H4 (cell line): ENCODE results near the gene ANKRD33B. TPM values are rescaled to one million over a fixed set of nuclear protein-coding genes. Genes with fewer than 3 reads are reported as not detected.
"Not testable (repeated sequence)": the region's sequence is repeated elsewhere in the genome, so short reads cannot be mapped to it uniquely, and the experiment has no call there.

Source experiments
- DNase-seq: peaks from one replicate; pipeline ENCODE4 v3.0.0-alpha.2; 2015; ENCODE audit warnings: low spot score
- total RNA-seq: library from RNA; depleted of rRNA; stranded (reverse); fragments of >200 nt; shearing (Covaris generic); gene quantifications from 2 replicates; pipeline ENCODE4 v1.2.3, GENCODE V29; 2014

The ANKRD33B gene
- total RNA-seq, 1 experiment from 2014 or later = 1.3 TPM

DNA sequence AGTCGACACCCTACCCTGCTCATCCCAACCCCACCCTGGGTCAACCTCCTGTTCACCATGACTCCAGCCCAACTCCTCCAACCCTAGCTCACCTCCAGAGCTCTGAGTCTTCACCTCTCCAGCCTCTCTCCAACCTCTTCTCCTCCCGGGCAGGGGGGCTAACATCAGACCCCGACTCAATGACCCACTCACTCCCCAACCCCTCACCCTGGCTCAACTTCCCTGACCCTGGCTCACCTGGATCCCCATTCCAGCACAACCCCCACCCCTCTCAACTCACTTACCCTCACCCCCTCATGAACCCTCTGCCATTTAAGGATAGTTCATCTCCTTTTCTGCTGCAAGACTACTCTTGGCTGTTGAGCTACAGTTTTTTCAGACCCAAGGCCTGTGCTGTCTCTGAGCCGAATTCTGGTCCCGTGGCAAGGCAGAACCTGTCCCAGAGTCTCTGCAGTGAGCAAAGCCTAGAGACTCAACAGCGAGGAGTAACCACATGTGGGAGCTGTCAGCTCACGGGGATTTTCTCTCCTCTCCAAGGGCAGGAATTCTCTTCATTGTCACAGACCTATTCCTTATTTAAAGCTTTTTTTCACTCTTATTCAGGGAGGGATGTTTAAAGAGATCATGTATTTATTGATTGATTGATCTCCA, 29.8 kb downstream of the ANKRD33B start:
- no peak for DNase-seq

DNA sequence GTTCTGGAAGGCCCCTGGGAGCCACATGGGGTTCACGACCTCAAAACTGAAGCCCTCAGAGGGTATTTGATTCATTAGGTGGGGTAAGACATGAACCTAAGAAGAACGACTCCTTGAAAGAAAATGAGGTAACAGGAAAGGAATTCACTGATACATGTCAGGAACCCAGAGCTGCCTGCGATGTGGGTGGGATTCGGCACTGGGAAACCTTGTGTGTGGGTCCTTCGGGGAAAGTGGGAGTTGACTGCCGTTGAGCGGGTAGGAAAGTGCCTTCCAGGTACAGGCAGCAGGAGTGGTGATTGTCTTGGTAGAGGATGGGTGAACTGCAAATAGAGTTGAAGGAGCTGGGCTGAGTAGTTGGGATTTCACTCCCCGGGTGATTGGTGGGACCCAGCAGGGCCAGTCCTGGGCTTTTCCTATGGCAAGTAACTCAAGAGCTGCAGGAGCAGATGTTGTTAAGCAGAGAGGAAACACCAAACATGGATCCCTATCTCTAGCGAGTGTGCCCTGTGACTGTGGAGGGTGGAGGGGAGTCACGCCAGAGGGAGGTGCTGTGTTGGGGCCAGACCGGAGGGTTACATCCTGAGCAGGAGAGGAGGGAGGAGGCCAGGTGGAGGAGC, 30.8 kb downstream of the ANKRD33B start:
- no peak for DNase-seq

DNA sequence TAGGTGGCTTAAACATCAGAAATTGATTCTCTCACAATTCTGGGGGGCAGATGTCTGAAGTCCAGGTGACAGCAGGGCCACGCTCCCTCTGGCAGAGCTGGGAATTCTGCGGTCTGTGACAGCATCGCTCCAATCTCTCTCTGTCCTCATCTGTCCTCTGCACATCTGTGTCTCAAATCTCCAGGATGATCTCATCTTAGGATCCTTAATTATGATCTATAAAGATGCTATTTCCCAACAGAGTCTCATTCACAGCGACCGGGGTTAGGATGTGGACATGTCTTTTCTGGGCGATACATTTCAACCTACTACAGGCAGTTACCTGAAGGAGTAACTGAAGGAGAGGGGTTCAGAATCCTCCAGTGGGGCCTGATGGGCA, 31.4 kb downstream of the ANKRD33B start:
- no peak for DNase-seq

DNA sequence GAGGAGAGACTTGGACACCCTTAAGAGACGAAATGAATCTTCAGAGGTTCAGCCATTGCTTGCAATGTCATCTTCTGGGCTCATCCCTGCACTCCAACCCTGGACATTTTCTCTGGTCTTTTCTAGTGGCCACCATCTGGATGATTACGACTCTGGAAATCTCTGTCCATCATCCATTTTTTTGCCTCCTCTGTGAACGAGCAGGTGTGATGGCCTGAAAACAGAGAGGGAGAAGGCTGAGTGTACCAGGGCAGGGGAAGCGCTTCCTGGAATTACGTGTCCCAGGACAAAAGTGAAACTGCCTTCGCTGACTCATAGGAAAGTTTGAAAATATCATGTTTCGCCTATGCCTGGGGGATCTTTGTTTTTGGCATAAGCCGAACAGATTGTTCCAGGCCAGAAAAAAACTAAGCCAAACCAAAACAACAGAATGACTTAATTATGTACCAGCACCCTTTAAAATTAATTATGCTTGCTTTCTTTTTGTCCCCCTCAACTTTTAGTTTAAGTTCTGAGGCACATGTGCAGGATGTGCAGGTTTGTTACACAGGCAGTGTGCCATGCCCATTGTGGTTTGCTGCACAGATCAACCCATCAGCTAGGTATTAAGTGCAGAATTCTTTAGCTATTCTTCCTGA, 31.9 kb downstream of the ANKRD33B start:
- peak; percentile 94 for DNase-seq

DNA sequence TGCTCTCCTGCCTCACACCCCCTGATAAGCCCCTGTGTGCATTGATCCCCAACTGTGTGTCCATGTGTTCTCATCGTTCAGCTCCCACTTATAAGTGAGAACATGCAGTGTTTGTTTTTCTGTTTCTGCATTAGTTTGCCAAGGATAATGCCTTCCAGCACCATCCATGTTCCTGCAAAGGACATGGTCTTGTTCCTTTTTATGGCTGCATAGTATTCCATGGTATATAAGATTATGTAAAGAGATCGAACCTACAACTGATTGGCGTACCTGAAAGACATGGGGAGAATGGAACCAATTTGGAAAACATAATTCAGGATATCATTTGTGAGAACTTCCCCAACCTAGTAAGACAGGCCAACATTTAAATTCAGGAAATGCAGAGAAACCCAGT, 32.4 kb downstream of the ANKRD33B start:
- DNase-seq = no peak

DNA sequence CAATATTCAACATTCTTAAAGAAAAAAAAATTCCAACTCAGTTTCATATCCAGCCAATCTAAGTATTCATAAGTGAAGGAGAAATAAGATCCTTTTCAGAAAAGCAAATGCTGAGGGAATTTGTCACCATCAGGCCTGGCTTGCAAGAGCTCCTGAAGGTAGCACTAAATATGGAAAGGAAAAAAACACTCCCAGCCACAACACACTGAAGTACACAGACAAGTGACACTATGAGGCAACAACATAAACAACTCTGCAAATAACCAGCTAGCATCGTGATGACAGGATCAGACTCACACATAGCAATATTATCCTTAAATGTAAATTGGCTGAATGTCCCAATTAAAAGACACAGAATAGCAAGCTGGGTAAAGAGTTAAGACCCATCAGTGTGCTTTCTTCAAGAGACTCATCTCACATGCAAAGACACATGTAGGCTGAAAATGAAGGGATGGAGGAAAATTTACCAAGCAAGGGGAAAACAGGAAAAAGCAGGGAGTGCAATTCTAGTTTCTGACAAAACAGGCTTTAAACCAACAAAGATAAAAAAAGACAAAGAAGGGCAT, 33.1 kb downstream of the ANKRD33B start:
- no peak for DNase-seq

DNA sequence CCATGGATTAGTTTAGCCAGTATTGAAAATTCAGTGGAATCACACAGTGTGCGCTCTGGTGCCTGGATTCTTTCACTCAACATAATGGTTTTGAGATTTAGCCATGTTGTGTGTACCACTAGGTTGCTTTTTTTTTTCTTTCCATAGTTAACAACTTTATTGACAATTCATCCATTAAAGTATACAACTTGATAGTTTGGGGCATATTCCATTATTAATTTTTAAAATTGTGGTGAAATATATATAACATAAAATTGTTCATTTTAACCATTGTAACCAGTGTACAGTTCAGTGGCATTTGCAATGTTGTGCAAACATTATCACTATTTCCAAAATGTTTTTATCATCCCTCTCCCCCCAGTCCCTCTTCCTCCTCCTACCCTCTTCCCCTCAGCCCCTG, 35.2 kb downstream of the ANKRD33B start:
- no peak for DNase-seq

DNA sequence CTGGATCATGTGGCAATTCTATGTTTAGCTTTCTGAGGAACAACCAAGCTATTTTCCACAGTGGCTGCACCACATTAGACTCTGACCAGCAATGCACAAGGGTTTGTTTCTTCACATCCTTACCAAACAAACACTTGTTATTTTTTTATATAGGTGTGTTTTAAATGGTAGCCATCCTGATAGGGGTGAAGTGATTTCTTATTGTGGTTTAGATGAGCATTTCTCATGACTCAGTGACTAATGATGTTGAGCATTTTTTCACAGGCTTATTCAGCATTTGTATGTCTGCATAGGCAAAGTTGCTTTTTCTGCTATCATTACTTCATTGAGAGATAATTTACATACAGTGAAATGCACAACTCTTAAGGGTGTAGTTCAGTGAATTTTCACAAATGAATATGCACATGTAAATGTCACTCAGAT, 36.0 kb downstream of the ANKRD33B start:
- DNase-seq = no peak

DNA sequence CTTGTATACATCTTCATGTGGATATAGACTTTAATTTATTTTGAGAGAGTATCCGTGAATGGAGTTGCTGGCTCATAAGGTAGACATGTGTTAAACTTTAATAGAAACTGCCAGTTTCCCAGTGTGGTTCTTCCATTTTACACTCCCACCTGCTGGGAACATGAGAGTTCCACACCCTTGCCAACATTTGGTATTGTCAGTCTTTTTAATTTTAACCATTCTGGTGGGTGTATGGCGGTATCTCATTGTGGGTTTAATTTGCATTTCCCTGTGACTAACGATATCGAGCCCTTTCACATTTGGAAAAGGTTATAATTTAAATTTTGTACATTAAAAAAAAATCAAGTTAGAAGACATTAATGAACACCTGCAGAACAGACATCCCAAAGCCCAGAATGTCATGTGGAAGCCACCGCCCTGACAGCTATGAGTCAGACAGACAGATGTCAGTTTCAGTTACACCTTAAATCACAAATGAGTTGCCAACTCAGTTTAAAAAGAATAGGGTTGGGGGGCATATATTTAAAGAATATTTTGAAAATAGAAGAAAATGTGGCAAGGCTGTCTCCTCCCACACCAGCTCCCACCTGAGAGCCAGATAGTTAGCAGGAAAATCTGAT, 36.9 kb downstream of the ANKRD33B start:
- no peak for DNase-seq

DNA sequence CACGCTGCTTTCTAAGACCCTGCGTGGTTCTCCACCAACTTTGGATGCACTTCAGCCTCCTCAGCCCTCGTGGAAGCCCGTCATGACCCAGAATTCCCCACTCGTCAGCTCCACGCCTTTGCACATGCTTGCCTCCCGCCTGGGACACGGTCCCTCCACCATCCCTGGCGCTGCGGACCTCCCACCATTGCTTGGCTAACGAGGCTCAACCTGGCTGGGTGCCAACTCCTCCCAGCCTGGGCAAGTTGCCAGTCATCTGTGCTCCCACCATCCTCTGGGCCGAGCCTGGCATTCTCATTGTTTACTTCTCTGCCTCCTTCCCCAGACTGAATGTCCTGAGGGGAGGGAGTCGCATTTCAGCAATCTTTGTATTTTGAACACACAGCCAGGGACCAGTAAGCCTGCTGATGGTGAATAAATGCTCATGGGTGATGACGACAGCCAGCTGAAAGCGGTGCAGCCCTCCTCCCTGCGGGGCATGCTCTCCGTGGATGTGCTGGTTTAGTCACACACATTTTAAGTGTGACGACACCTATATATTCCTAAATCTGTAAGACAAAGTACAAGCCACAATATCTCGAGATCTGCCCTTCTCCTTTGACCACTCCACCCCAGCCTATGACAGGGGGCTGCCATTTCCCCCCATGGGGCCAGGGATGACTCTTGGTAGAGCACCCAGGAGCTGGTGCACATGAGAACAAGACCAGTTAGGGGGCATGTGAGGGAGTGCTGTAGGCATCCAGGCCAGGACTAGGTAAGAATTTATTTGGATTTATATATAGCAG, 37.6 kb downstream of the ANKRD33B start:
- peak; percentile 98 for DNase-seq

DNA sequence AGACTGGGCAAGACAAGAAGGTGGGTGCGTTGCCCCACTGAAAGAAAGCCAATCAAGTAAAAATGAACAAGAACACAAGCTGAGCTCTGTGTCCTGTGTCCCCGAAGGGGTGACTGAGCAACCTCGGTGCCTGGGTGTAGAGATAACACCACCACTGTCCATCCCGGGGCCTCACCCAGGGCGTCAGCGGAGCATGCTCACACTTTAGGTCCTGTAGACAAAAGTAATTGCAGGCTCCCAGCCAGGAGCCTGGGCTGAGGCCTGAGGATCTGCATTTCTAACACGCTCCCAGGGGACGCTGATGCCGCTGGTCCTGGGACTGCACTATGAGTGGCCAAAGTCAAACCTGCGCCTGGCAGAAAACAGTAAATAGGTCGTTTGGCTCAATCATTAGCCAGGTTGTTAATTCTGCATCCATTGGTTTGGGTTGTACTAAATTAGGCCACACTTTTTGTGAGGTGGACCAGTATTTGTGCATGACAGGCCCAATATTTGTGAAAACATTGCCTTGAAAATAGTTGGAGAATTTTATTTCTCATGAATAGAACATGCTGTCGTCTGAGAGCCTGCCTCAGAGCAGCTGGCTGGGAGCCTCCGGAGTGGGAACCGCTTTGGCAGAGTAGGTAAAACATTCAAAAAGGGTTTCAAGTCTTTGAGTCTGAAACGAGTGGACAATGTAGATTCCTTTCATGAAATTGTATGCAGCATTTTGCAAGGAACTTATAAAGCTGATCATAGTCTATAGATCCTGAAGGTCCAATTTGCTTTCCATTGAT, 38.3 kb downstream of the ANKRD33B start:
- no peak for DNase-seq

DNA sequence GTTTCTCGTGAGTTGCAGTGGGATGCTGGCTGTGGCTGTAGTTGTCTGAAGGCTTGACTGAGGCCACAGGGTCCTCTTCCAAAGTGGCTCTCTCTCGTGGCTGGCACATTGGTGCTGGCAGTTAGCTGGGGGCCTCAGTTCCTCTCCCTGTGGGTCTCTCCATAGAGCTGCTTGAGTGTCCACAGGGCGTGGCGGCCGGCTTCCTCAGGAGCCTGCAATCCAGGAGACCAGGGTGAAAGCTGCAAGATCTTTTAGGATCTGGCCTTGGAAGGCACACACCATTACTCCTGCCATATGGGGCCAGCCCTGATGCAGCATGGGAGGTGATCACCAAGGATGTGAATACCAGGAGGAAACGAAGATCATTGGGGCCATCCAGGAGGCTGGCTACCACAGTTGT, 41.1 kb downstream of the ANKRD33B start:
- DNase-seq = no peak

DNA sequence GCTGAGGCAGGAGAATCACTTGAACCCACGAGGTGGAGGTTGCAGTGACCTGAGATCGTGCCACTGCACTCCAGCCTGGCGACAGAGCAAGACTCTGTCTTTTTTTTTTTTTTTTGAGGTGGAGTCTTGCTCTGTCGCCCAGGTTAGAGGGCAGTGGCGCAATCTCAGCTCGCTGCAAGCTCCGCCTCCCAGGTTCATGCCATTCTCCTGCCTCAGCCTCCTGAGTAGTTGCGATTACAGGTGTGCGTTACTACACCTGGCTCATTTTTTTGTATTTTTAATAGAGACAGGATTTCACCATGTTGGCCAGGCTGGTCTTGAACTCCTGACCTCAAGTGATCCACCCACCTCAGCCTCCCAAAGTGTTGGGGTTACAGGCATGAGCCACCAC, 42.8 kb downstream of the ANKRD33B start:
- DNase-seq = not testable (repeated sequence)

DNA sequence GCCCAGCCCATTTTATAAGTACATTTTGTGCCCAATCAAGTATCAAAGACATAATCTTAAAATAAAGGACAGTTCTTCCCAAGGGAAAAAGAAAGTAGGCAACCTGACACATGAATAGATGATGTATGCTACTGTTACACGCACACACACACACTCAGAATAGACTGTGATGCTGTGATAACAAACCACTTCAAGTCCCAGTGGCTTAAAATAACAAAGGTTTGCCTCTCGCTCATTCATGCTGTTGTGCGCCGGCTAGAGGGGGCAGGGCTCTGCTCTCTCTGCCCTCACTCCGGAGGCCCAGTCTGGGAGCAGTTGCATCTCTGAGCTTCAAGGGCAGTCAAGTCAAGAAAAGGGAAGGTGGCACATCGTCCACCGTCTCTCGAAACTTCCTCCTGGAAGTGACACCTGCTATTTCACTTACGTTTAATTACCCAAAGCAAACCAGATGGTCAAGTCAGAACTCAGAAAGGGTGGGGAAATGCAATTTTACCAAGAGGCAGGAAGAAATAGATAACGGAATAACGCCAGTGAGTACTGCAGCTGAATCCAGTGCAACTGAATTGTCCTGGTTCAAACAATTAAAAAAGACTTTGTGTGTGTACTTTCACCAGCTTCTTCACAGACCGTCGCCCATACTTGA, 43.3 kb downstream of the ANKRD33B start:
- no peak for DNase-seq

DNA sequence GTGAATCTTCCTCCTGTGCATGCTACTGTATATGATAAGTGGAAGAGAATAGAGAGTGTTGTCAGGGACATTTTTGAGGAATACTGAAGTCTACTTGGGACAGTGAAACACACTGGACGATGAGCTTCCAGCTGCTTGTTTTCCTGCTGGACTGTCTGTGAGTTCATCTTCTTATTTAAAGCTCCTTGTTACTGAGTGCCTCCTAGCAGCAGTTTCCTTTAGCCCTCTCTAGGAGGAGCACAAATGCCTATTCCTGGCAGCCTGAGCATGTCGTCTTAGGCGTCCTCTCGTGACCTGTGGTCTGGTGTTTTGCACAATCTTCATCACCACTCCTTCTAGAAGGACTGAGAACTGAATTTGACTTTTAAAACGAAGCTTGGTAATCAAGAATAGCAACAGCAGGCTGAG, 43.8 kb downstream of the ANKRD33B start:
- DNase-seq = peak; percentile 62

DNA sequence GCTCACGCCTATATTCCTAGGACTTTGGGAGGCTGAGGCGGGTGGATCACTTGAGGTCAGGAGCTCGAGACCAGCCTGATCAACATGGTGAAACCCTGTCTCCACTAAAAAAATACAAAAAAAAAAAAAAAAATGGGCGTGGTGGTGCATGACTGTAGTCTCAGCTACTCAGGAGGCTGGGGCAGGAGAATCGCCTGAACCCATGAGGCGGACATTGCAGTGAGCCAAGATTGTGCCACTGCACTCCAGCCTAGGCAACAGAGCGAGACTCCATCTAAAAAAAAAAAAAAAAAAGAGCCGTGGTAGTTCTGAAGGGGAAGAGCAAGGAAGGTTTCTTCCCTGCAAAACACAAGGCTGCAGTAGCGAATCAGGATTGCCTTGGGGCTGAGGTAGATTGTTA, 44.2 kb downstream of the ANKRD33B start:
- not testable (repeated sequence) for DNase-seq

DNA sequence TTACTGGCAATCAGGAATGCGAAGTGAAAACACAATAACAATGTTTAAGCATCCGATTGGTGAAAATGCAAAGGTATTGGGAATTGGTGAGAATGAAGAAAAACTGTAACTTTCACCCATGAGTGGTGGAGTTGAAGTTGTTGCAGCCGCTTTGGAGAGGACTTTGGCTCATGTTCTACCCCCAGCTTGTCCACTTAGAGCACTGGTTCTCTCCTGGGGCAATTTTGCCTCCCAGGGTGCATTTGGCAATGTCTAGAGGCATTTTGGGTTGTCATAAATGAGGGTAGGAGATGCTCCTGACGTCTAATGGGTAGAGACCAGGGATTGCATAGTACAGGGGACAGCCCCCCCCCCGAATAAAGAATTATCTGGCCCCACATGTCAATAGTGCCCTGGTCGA, 46.2 kb downstream of the ANKRD33B start:
- DNase-seq = no peak

DNA sequence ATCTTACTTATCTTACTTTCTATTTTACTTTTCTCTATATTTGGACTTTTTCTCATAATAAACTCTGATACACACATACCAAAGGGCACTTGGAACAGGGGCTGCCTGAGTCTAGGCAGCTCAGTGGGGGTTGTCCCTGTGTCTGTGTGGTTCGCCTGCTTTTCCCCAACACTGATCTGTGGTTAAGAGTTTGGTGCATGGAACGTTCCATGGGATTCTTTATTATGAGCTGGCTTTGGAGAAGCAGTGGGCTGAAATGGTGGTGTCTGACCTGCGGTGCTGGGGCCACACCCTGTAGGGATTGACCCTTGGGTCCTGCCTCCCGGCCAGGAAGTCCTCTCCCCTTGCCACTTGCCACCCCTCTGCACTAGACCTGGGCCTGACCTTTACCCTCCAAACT, 47.4 kb downstream of the ANKRD33B start:
- no peak for DNase-seq

DNA sequence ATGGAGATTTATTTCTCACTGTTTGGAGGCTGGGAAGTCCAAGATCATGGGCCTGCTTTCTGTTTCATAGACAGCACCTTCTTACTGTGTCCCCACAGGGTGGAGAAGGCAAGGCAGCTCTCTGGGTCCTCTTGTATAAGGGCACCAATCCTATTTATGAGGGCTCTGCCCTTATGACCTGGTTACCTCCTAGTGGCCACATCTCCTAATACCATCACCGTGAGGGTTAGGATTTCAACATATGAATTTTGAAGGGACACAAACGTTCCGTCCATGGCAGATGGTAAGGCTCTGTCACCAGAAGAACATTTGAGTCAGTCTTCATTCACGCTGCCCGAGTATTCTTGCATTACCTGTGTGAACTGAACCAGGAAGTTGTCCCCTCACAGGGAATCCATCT, 48.4 kb downstream of the ANKRD33B start:
- DNase-seq = no peak

DNA sequence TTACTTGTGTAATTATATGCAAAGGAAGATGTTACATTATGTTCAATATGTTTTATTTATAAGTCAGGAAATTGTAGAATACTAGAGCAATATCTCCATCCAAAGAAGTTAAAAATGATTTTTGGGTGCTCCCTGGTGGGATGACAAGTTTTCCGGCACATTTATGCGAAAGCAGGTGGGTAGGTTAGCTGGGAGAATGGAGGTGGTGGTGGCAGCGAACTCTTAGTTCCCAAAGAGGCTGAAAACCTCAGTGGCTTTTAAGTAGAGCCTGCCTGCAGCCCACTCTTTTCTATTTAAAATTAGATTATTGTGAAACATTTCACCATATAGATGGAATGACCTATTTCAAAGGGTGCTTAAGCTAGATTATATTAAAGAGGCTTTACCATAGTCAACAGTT, 51.8 kb downstream of the ANKRD33B start:
- no peak for DNase-seq

DNA sequence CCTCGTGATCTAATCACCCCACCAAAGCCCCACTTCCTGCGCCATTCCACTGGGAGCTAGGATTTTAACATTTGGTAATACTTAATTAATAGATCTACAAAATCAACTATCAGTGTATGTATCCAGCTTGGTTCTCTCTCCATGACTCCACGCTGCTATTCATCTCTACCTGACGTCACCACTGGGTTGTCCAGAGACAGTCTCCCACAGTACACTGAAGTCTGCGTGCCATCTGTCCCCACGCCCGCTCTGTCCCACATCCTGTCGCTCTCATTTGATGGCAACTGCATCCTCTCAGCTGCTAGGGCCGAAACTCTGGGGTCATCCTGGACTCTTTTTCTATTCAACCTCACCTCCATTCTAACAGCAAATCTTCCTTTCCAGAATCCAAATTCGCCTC, 53.2 kb downstream of the ANKRD33B start:
- DNase-seq = no peak
